Neural crest cell (in vitro differentiated cells): Measurements from ENCODE around the gene OR6C75. TPM values are rescaled to one million over a fixed set of nuclear protein-coding genes. Genes with fewer than 3 reads are reported as not detected.
"Not testable (repeated sequence)": the region's sequence is repeated elsewhere in the genome, so short reads cannot be mapped to it uniquely, and the experiment has no call there.

ENCODE experiments used
- DNase-seq: peaks from one replicate; pipeline ENCODE4 v3.0.0; 2021; ENCODE audit warnings: low read depth, mixed read lengths, low spot score
- H3K27ac Mint-ChIP-seq: one replicate; pipeline ENCODE4 v1.8.0; 2021; ENCODE audit warnings: mild to moderate bottlenecking, mixed read lengths; ENCODE audit not compliant: unreplicated experiment
- H3K27me3 Mint-ChIP-seq: 2 replicates; pipeline ENCODE4 v1.8.0; 2021; ENCODE audit warnings: low read depth, mild to moderate bottlenecking, mixed read lengths
- H3K36me3 Mint-ChIP-seq: 2 replicates; pipeline ENCODE4 v1.8.0; 2021; ENCODE audit warnings: low read depth, mild to moderate bottlenecking, mixed read lengths
- H3K4me1 Mint-ChIP-seq: 2 replicates; pipeline ENCODE4 v1.8.0; 2021; ENCODE audit warnings: mixed read lengths
- H3K4me3 Mint-ChIP-seq: one replicate; pipeline ENCODE4 v1.8.0; 2021; ENCODE audit warnings: mild to moderate bottlenecking, mixed read lengths
- H3K9me3 Mint-ChIP-seq: 2 replicates; pipeline ENCODE4 v1.8.0; 2021; ENCODE audit warnings: mixed read lengths
- total RNA-seq: library from RNA; stranded (reverse); gene quantifications from 2 replicates; pipeline ENCODE4 v1.2.1, GENCODE V29; 2021
- TF ChIP-seq, protein P1 (sequence below): fragments of 200-600 bp; sonication (generic); conservative IDR thresholded peaks from 2 replicates; pipeline ENCODE4 v1.5.0; 2021; ENCODE audit warnings: antibody characterized with exemption, mild to moderate bottlenecking

Gene OR6C75
- total RNA-seq, 1 donor from 2014 or later = not detected

DNA sequence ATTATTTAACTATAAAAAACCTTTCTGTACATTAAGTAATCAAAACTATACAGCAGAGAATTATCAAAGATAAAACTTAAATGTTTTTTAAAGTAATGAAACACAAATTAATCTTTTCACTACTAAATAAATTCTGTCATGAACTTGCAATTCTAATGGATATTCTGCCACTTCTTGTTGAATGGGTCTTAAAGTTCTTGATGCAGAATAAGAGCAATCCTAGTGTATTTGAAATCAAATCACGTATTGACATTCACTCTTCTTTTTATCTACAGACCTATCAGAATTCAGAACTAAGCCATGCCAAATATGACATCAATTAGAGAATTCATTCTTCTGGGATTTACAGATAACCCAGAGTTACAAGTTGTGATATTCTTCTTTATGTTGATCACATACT lies 37.5 kb downstream of the OR6C75 start, which contains the start of gene OR6C65:
Gene OR6C65, plus strand, starts transcription at position 301 of the 400 bp plus-strand sequence. Its CDS starts 0 bp downstream, at position 301.
- Mint-ChIP-seq H3K4me3 (no peak within 1 kb of the TSS), H3K9me3 (no peaks in the 10 kb centered on the region), H3K4me1 (no peaks in the 10 kb centered on the region), H3K27ac (no peak within 1 kb of the TSS), H3K27me3 (no peaks in the 10 kb centered on the region), H3K36me3 (peaks cover 3% of the 10 kb centered on the region)
- no peak for DNase-seq
- TF ChIP-seq, protein P1, sequence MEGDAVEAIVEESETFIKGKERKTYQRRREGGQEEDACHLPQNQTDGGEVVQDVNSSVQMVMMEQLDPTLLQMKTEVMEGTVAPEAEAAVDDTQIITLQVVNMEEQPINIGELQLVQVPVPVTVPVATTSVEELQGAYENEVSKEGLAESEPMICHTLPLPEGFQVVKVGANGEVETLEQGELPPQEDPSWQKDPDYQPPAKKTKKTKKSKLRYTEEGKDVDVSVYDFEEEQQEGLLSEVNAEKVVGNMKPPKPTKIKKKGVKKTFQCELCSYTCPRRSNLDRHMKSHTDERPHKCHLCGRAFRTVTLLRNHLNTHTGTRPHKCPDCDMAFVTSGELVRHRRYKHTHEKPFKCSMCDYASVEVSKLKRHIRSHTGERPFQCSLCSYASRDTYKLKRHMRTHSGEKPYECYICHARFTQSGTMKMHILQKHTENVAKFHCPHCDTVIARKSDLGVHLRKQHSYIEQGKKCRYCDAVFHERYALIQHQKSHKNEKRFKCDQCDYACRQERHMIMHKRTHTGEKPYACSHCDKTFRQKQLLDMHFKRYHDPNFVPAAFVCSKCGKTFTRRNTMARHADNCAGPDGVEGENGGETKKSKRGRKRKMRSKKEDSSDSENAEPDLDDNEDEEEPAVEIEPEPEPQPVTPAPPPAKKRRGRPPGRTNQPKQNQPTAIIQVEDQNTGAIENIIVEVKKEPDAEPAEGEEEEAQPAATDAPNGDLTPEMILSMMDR = no peak

DNA sequence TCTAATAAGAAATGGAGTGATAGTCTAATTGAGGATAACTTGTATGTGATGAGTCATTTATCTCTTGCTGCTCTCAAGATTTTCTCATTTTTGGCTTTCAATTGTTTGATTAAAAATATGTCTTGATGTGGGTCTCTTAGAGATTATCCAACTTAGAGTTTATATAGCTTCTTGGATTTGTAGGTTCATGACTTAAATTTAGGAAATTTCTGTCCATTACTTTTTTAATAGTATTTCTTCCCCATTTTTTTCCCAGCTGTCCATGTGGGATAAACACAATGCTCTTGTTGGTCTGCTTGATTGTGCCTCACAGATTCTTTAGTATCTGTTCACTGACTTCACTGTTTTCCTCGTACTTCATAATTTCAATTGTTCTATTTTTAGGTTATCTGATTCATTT lies 45.1 kb downstream of the OR6C75 start:
- TF ChIP-seq, protein P1 = no peak
- Mint-ChIP-seq H3K27ac (no peak overlapping the region), H3K4me1 (no peaks in the 10 kb centered on the region), H3K27me3 (no peaks in the 10 kb centered on the region), H3K36me3 (peaks cover 6% of the 10 kb centered on the region), H3K9me3 (peaks cover 4% of the 10 kb centered on the region), H3K4me3 (no peak overlapping the region)
- no peak for DNase-seq

DNA sequence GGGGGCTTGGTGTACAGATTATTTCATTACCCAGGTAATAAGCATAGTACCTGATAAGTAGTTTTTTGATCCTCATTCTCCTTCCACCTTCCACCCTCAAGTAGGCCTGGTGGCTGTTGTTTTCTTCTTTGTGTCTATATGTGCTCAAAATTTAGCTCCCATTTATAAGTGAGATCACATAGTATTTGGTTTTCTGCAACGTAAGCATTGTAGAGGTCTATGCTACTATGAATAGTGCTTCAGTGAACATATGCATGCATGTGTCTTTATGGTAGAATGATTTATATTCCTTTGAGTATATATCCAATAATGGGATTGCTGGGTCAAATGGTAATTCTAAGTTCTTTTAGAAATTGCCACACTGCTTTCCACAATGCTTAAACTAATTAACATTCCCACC lies 46.4 kb downstream of the OR6C75 start:
- not testable (repeated sequence) for H3K27ac Mint-ChIP-seq, H3K9me3 Mint-ChIP-seq, H3K4me1 Mint-ChIP-seq, DNase-seq, H3K36me3 Mint-ChIP-seq, H3K27me3 Mint-ChIP-seq, H3K4me3 Mint-ChIP-seq

DNA sequence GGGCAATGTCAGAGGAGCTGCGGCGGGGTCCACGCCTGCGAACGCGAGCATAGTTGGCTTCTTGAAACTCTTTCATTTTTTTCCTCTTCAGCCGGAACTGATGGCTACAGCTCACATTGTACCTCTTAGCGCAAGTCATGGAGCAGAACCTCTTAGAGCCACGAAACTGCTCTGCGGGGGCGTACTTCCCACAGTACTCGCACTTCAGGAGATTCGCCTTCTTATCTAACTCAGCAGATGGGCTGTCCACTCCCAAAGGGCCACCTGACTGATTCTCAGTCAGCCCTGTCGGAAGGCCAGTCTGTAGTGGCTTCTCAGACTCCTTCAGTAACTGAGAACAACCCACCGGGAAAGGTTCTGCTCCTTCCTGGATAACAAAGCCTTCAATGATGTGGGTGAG lies 49.4 kb downstream of the OR6C75 start:
- not testable (repeated sequence) for H3K9me3 Mint-ChIP-seq, H3K4me3 Mint-ChIP-seq, H3K27ac Mint-ChIP-seq, H3K36me3 Mint-ChIP-seq, H3K27me3 Mint-ChIP-seq, DNase-seq
- H3K4me1 Mint-ChIP-seq = peaks cover 12% of the 10 kb centered on the region

DNA sequence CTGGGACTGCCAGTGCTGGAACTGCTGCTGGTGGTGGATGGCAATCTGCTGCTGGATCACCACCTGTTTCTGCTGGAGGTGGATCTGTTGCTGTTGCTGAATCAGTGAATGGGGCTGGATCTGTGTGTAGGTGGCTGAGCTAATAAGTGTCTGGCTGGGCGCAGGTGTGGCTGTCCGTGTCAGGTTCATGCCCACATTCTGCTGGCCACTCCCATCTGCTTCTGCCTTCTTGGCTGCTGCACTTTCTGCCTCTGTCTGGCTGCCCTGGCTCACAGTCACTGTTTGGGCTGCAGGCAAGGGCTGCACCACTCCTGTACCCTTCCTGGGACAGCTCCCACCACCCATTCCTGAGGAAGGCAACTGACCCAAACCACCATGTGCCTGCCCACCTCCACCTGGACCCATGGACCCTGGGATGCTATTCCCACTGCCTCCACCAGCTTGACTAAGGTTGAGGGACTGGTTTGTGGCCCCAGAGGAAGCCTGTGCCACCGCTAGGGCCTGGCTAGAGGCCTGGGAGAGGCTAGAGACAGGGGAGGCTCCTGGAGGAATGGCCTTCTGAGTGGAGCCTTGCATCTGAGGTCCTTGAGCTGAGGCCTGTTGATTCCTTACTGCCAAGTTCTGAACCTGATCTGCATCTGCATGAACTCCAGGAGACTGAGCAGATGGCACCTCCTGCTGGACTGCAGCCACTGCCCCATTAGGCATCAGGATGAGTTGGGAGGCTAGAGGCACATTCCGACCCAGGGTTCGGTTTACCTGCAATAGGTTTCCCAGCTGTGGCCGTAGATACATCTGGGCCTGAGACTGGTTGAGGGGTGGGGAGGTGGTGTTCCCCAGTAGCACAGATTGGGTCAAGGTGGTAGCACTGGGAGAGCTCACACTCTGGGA lies 51.0 kb downstream of the OR6C75 start:
- H3K27me3 Mint-ChIP-seq, H3K27ac Mint-ChIP-seq, H3K36me3 Mint-ChIP-seq, DNase-seq, H3K4me3 Mint-ChIP-seq, H3K9me3 Mint-ChIP-seq: not testable (repeated sequence)
- peaks cover 12% of the 10 kb centered on the region for H3K4me1 Mint-ChIP-seq

DNA sequence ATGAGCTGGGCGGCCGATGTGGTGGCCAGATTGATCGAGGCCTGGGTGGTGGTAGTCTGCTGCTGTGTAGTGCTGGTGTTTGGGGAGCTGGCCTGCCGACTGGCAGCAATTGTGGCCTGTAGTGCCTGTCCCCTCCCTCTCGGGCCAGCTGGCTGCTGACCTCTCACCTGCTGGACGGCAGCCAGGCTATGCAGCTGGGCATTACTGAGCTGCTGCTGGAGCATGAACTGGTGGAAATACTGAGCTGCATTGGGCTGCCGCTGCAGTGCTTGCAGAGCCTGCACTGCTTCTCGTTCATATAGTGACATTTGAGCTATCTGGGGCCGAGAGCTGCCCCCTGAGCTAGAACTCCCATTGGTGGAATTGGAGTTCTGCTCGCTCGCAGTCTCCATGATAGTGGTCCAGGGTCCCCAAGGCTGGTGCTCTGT lies 51.6 kb downstream of the OR6C75 start:
- H3K9me3 Mint-ChIP-seq, H3K36me3 Mint-ChIP-seq, DNase-seq, H3K27ac Mint-ChIP-seq, H3K27me3 Mint-ChIP-seq: not testable (repeated sequence)
- H3K4me1 Mint-ChIP-seq = peaks cover 12% of the 10 kb centered on the region
- peak overlapping the region; percentile 65 for H3K4me3 Mint-ChIP-seq

GRCh38 chr12:55414889-55415288 lies 52.1 kb downstream of the OR6C75 start:
- not testable (repeated sequence) for DNase-seq, H3K9me3 Mint-ChIP-seq, H3K27me3 Mint-ChIP-seq, H3K36me3 Mint-ChIP-seq
- peaks cover 12% of the 10 kb centered on the region for H3K4me1 Mint-ChIP-seq
- peak overlapping the region; percentile 50 for H3K27ac Mint-ChIP-seq
- peak overlapping the region; percentile 83 for H3K4me3 Mint-ChIP-seq

DNA sequence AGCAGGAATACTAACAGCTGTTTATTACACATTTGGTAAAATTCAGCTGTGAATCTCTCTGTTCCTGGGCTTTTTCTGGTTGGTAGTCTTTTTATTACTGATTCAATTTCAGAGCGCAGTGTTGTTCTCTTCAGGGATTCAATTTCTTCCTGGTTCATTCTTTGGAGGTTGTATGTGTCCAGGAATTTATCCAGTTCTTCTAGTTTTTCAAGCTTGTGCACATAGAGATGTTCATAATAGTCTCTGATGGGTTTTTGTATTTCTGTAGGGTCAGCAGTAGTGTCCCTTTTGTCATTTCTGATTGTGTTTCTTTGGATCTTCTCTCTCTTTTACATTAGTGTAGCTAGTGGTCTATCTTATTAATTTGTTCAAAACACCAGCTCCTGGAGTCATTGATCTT lies 54.2 kb downstream of the OR6C75 start:
- Mint-ChIP-seq H3K27ac (no peak overlapping the region), H3K27me3 (no peaks in the 10 kb centered on the region), H3K9me3 (peaks cover 6% of the 10 kb centered on the region), H3K4me3 (no peak overlapping the region), H3K4me1 (peaks cover 12% of the 10 kb centered on the region), H3K36me3 (peaks cover 3% of the 10 kb centered on the region)
- TF ChIP-seq, protein P1 = no peak
- no peak for DNase-seq
